ENCODE measurements around the gene MSI1.

DNA sequence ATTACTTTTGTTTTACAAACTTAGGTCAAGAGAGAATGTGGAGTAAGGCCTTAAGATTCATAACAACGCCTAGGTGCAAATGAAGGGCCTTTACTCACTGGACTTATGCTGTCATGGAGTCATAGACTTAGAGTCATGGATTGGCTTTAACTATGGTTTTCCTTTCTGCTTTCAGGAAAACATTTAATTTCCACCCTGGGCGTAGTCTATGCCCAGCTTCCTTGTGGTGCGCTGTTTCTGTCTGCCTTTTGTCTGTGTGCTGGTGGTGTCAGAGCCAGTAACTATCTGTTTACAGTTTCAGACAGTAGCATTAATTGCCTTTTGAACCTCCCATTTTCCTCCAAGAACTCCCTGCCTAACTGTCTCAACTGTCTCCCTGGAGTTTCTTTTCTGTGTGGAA is 37.1 kb upstream of the MSI1 start:
- TF ChIP-seq CTCF (IDR thresholded peaks at IDR 0.05) = no peak
- no peak for TF ChIP-seq POLR2A (IDR thresholded peaks at IDR 0.05)
